Mesenchymal stem cell (in vitro differentiated cells and primary cell): ENCODE results near the gene DYNLT4.

Source experiments
- DNase-seq: peaks from one replicate; pipeline ENCODE4 v3.0.0-alpha.2; 2013
- H2AFZ ChIP-seq: one replicate; pipeline ENCODE4 v1.6.1; 2013; ENCODE audit warnings: low read depth, mild to moderate bottlenecking, control low read depth, inconsistent platforms, low read length, moderate library complexity
- H2AK5ac ChIP-seq: 2 replicates; pipeline ENCODE4 v1.6.1; 2013; ENCODE audit warnings: low read length, moderate library complexity, mild to moderate bottlenecking, inconsistent platforms; ENCODE audit not compliant: severe bottlenecking
- H2BK120ac ChIP-seq: one replicate; pipeline ENCODE4 v1.6.1; 2013; ENCODE audit warnings: low read depth, mild to moderate bottlenecking, inconsistent platforms, low read length, moderate library complexity
- H2BK12ac ChIP-seq, 2 experiments: one replicate each; pipeline ENCODE4 v1.6.1; 2013; ENCODE audit warnings: inconsistent platforms in 2 of 2, low read length in 2 of 2, mild to moderate bottlenecking in 2 of 2, moderate library complexity in 2 of 2, control low read depth in 1 of 2
- H2BK15ac ChIP-seq: one replicate; pipeline ENCODE4 v1.6.1; 2013; ENCODE audit warnings: mild to moderate bottlenecking, low read depth, inconsistent platforms; ENCODE audit not compliant: poor library complexity, severe bottlenecking
- H2BK5ac ChIP-seq: 2 replicates; pipeline ENCODE4 v1.6.1; 2013; ENCODE audit warnings: low read depth, mild to moderate bottlenecking, low read length, control low read depth, inconsistent platforms; ENCODE audit not compliant: poor library complexity, severe bottlenecking
- H3K14ac ChIP-seq, 2 experiments: one replicate each; pipeline ENCODE4 v1.6.1; 2013; ENCODE audit warnings: inconsistent platforms in 2 of 2, low read length in 2 of 2, control low read depth in 1 of 2, mild to moderate bottlenecking in 1 of 2, moderate library complexity in 1 of 2
- H3K18ac ChIP-seq, 2 experiments: one replicate each; pipeline ENCODE4 v1.6.1; 2013; ENCODE audit warnings: inconsistent platforms in 2 of 2, low read length in 2 of 2, control low read depth in 1 of 2, low read depth in 1 of 2, mild to moderate bottlenecking in 1 of 2
- H3K23ac ChIP-seq, 2 experiments: one replicate each; pipeline ENCODE4 v1.6.1; 2013; ENCODE audit warnings: inconsistent platforms in 2 of 2, low read length in 2 of 2, mild to moderate bottlenecking in 2 of 2, moderate library complexity in 2 of 2, control low read depth in 1 of 2
- H3K27ac ChIP-seq: 2 replicates; pipeline ENCODE4 v1.5.1; 2013; ENCODE audit warnings: mild to moderate bottlenecking, moderate library complexity, low read length, control low read depth, inconsistent platforms; ENCODE audit not compliant: poor library complexity, severe bottlenecking
- H3K27me3 ChIP-seq, 2 experiments: 2 replicates each; pipeline versions ENCODE4 v1.6.1 to v1.7.0; 2013; ENCODE audit warnings: low read length in 2 of 2, mild to moderate bottlenecking in 2 of 2, moderate library complexity in 2 of 2, control low read depth in 1 of 2, inconsistent platforms in 1 of 2; ENCODE audit not compliant: control insufficient read depth in 1 of 2, insufficient read depth in 1 of 2
- H3K36me3 ChIP-seq, 2 experiments: 2 replicates each; pipeline versions ENCODE4 v1.6.1 to v1.7.0; 2013; ENCODE audit warnings: low read length in 2 of 2, control low read depth in 1 of 2, inconsistent platforms in 1 of 2, low read depth in 1 of 2, mild to moderate bottlenecking in 1 of 2; ENCODE audit not compliant: insufficient read depth in 2 of 2, control insufficient read depth in 1 of 2
- H3K4ac ChIP-seq, 2 experiments: one replicate each; pipeline ENCODE4 v1.6.1; 2013; ENCODE audit warnings: inconsistent platforms in 2 of 2, low read length in 2 of 2, mild to moderate bottlenecking in 2 of 2, moderate library complexity in 2 of 2, control low read depth in 1 of 2, low read depth in 1 of 2
- H3K4me1 ChIP-seq: 2 replicates; pipeline ENCODE4 v1.6.1; 2013; ENCODE audit warnings: low read depth, low read length, control low read depth; ENCODE audit not compliant: control insufficient read depth, insufficient read depth
- H3K4me2 ChIP-seq: 2 replicates; pipeline ENCODE4 v1.6.1; 2013; ENCODE audit warnings: low read length, mild to moderate bottlenecking, inconsistent platforms; ENCODE audit not compliant: poor library complexity, severe bottlenecking
- H3K4me3 ChIP-seq, 2 experiments: 2 replicates each; pipeline versions ENCODE4 v1.5.1 to v1.7.0; 2013; ENCODE audit warnings: low read length in 2 of 2, mild to moderate bottlenecking in 2 of 2, control low read depth in 1 of 2, low read depth in 1 of 2; ENCODE audit not compliant: insufficient read depth in 1 of 2
- H3K79me1 ChIP-seq: replicated peaks from 2 replicates; pipeline ENCODE4 v1.6.1; 2013; ENCODE audit warnings: mild to moderate bottlenecking, control low read depth, low read length, inconsistent platforms; ENCODE audit not compliant: poor library complexity, severe bottlenecking
- H3K9ac ChIP-seq: 2 replicates; pipeline ENCODE4 v1.7.0; 2013; ENCODE audit warnings: mild to moderate bottlenecking, low read length, moderate library complexity
- H3K9me3 ChIP-seq: 2 replicates; pipeline ENCODE4 v1.7.0; 2013; ENCODE audit warnings: mild to moderate bottlenecking, low read length; ENCODE audit not compliant: control insufficient read depth
- H4K8ac ChIP-seq: one replicate; pipeline ENCODE4 v1.6.1; 2013; ENCODE audit warnings: inconsistent platforms, mild to moderate bottlenecking, low read length, moderate library complexity
- H4K91ac ChIP-seq: one replicate; pipeline ENCODE4 v1.6.1; 2013; ENCODE audit warnings: mild to moderate bottlenecking, low read length, inconsistent platforms
- WGBS: methylation state at CpG from one replicate; pipeline ENCODE4 v1.1.7; 2013; ENCODE audit warnings: mixed read lengths; 5-methylcytosine and 5-hydroxymethylcytosine counted together

The DYNLT4 gene

GRCh38 chr1:44776730-44777068 is 30.5 kb downstream of the DYNLT4 start:
- Histone ChIP-seq H3K36me3 (peaks cover 46 to 54% of the 10 kb centered on the region in 2 experiments), H3K4me2 (peak overlapping the region; percentile 78), H2BK120ac (no peak overlapping the region), H2BK5ac (no peak overlapping the region), H3K9me3 (no peaks in the 10 kb centered on the region), H2AK5ac (no peak overlapping the region), H3K9ac (peak overlapping the region; percentile 96), H3K18ac (no peak overlapping the region), H4K91ac (no peak overlapping the region), H2BK12ac (peak overlapping the region in 1 of 2 experiments; percentile 55), H2AFZ (no peak overlapping the region), H3K27ac (peak overlapping the region; percentile 67), H3K14ac (peak overlapping the region in 1 of 2 experiments; percentile 88), H3K23ac (peak overlapping the region in 1 of 2 experiments; percentile 29), H3K4ac (peak overlapping the region in 1 of 2 experiments; percentile 42), H3K4me3 (peak overlapping the region; percentile 81 to 87), H3K79me1 (peaks cover 2% of the 10 kb centered on the region), H2BK15ac (no peak overlapping the region), H3K27me3 (no peaks in the 10 kb centered on the region), H3K4me1 (peaks cover 18% of the 10 kb centered on the region), H4K8ac (no peak overlapping the region)
- WGBS, result 35% methylated on average over 12 of the region's 12 CpGs
- DNase-seq, result no peak

GRCh38 chr1:44775930-44776729 is 31.0 kb downstream of the DYNLT4 start:
- no peak overlapping the region for H2AFZ ChIP-seq
- no peaks in the 10 kb centered on the region for H3K9me3 ChIP-seq
- peak overlapping the region; percentile 42 for H2AK5ac ChIP-seq
- peaks cover 2% of the 10 kb centered on the region for H3K79me1 ChIP-seq
- 3% methylated on average over 35 of the region's 36 CpGs for WGBS
- H2BK15ac ChIP-seq, result no peak overlapping the region
- H3K4me1 ChIP-seq, result peaks cover 18% of the 10 kb centered on the region
- peak overlapping the region; percentile 67 for H3K27ac ChIP-seq
- peak overlapping the region; percentile 96 for H3K9ac ChIP-seq
- H3K4me2 ChIP-seq, result peak overlapping the region; percentile 78
- H2BK12ac ChIP-seq, result peak overlapping the region in 1 of 2 experiments; percentile 55
- H3K4me3 ChIP-seq, result peak overlapping the region; percentile 81 to 87
- H4K91ac ChIP-seq, result no peak overlapping the region
- H4K8ac ChIP-seq, result peak overlapping the region; percentile 45
- H3K27me3 ChIP-seq, result no peaks in the 10 kb centered on the region
- peak overlapping the region; percentile 41 to 90 for H3K4ac ChIP-seq
- H3K18ac ChIP-seq, result peak overlapping the region in 1 of 2 experiments; percentile 82
- DNase-seq, result peak; percentile 40
- H2BK120ac ChIP-seq, result peak overlapping the region; percentile 51
- H3K14ac ChIP-seq, result peak overlapping the region in 1 of 2 experiments; percentile 88
- peak overlapping the region in 1 of 2 experiments; percentile 57 for H3K23ac ChIP-seq
- no peak overlapping the region for H2BK5ac ChIP-seq
- H3K36me3 ChIP-seq, result peaks cover 43 to 48% of the 10 kb centered on the region in 2 experiments

GRCh38 chr1:44775078-44775929 is 31.8 kb downstream of the DYNLT4 start, which contains the start of gene RPS8:
TSS of gene RPS8 (plus strand) at chr1:44775540. CDS start at chr1:44775597, 57 bp downstream.
- peak within 1 kb of the TSS; percentile 96 for H3K9ac ChIP-seq
- peaks cover 18% of the 10 kb centered on the region for H3K4me1 ChIP-seq
- H2BK12ac ChIP-seq, result peak within 1 kb of the TSS in 1 of 2 experiments; percentile 29
- peak within 1 kb of the TSS; percentile 81 to 87 for H3K4me3 ChIP-seq
- H3K18ac ChIP-seq, result peak within 1 kb of the TSS; percentile 92 to 95
- H3K4me2 ChIP-seq, result peak within 1 kb of the TSS; percentile 78
- H3K9me3 ChIP-seq, result no peaks in the 10 kb centered on the region
- peak; percentile 96 for DNase-seq
- peak within 1 kb of the TSS; percentile 62 for H4K91ac ChIP-seq
- peak within 1 kb of the TSS; percentile 91 for H2AFZ ChIP-seq
- peak within 1 kb of the TSS in 1 of 2 experiments; percentile 88 for H3K14ac ChIP-seq
- under 1% methylated on average over 65 of the region's 65 CpGs for whole genome bisulfite sequencing
- peak within 1 kb of the TSS; percentile 86 to 100 for H3K4ac ChIP-seq
- peak within 1 kb of the TSS; percentile 83 for H3K27ac ChIP-seq
- peaks cover 36 to 40% of the 10 kb centered on the region in 2 experiments for H3K36me3 ChIP-seq
- peaks cover 2% of the 10 kb centered on the region for H3K79me1 ChIP-seq
- peak within 1 kb of the TSS in 1 of 2 experiments; percentile 57 for H3K23ac ChIP-seq
- no peak within 1 kb of the TSS for H2BK15ac ChIP-seq
- H2BK5ac ChIP-seq, result peak within 1 kb of the TSS; percentile 87
- H2BK120ac ChIP-seq, result peak within 1 kb of the TSS; percentile 56
- H4K8ac ChIP-seq, result peak within 1 kb of the TSS; percentile 99
- no peaks in the 10 kb centered on the region for H3K27me3 ChIP-seq
- H2AK5ac ChIP-seq, result peak within 1 kb of the TSS; percentile 42
